Thyroid gland (tissue), 4 donors: ENCODE data around the gene GPRIN2.
"Not testable (repeated sequence)": the region's sequence is repeated elsewhere in the genome, so short reads cannot be mapped to it uniquely, and the experiment has no call there.

ENCODE experiments used
- CTCF ChIP-seq, 6 experiments: fragments of 200-600 bp in 3 of 6; fragments of 450-650 bp in 3 of 6; sonication (generic) in 3 of 6; IDR thresholded peaks; one replicate each; pipeline ENCODE4 v1.5.1; 2016 to 2019; ENCODE audit warnings: antibody characterized with exemption in 6 of 6, mild to moderate bottlenecking in 2 of 6, inconsistent platforms in 1 of 6, moderate library complexity in 1 of 6
- POLR2A ChIP-seq, 2 donors: fragments of 450-650 bp; IDR thresholded peaks; one replicate each; pipeline ENCODE4 v1.6.1; 2017; ENCODE audit warnings: antibody characterized with exemption in 2 of 2, mild to moderate bottlenecking in 2 of 2, moderate library complexity in 1 of 2

- not testable (repeated sequence) for TF ChIP-seq CTCF, POLR2A (IDR thresholded peaks at IDR 0.05)
Measured at GRCh38 chr10:46512725-46513124, 43.7 kb downstream of the GPRIN2 start.
